HG02981 (cell line): ENCODE data around the gene CABCOCO1.
"Not testable (repeated sequence)": the region's sequence is repeated elsewhere in the genome, so short reads cannot be mapped to it uniquely, and the experiment has no call there.

ENCODE experiments used
- ATAC-seq: cut with Tn5 transposase; IDR thresholded peaks from one replicate; pipeline ENCODE4 v1.9.1; 2021; ENCODE audit warnings: mild to moderate bottlenecking, moderate library complexity; ENCODE audit not compliant: unreplicated experiment

CABCOCO1 gene

DNA sequence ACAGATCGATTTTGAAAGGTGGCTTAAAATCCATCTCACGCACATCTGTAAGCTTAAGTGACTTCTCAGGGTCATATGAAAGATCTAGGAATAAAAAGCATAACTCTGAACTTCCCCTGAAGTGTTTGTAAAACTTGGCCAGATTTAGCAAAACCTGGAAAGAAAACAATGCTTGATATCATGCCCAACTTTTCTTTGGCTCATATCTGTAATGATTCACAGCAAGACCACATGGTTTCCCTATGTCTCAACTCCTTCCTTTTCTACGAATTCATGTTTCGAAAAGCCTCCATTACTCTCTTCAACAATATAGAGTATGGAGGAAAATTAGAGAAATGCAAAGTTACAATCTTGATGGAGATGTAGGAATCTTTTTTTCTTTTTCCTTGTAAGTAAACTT is 20.1 kb upstream of the CABCOCO1 start:
- no peak for ATAC-seq

DNA sequence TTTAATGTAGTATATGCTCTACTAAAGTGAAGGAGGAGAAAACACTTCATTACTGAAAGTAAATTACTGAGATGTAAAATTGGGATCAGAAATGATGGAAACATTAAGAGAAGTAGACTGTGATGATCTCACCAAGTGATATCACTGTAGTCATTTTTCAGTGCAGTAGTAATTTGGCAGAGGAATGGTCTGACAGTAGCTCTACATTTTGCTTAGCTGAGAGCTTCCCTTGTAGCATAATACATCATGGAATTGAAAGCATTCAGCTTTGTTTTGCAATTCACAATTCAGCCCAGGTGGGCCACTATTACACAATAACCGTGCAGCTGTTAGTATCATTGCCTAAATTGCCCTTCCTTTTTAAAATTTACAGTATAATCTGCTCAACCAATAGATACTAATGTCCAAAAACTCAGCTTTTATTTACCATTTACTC is 19.4 kb upstream of the CABCOCO1 start:
- ATAC-seq, result no peak

DNA sequence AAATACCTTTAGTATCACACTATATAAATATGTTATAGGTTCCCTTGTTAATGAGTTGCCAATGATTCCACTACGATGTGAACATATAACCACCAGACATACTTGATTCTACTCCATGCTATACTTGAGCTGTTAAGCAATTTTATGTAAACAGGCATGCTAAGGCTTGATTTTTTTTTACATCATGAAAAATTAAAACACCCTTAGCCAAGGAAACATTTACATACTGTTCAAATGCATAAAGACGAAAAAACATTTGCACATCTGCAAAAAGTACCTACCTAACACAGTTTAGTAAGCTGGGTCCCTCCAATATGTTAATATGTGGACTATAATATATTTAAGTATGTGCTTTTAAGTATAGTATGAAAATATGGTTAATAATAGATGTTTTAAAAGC is 9.0 kb upstream of the CABCOCO1 start:
- ATAC-seq, result no peak

- ATAC-seq, result no peak
Observed at GRCh38 chr10:61655335-61655851, 7.3 kb upstream of the CABCOCO1 start.

DNA sequence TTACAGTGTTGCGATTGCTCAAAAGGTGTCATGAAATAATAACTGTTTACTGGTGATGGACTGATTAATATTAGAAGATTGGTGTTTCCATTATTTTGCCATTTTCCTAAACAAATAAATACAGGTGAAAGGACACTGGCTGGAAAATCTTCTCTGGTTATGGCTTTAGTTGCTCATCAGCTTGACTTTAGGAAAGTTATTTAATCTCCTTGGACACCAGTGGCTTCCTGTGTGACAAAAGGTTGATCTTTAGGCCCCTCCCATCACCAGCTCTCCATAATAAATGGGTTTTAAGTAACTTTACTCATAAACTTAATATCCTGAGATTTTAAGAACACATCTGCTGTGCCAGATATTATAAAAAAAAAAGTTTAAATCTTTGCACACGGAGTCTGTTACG is 737 bp downstream of the CABCOCO1 start:
- no peak for ATAC-seq

GRCh38 chr10:61664985-61665384 is 2.3 kb downstream of the CABCOCO1 start:
- ATAC-seq, result no peak

- no peak for ATAC-seq
Observed at GRCh38 chr10:61669161-61669725, 6.5 kb downstream of the CABCOCO1 start.

DNA sequence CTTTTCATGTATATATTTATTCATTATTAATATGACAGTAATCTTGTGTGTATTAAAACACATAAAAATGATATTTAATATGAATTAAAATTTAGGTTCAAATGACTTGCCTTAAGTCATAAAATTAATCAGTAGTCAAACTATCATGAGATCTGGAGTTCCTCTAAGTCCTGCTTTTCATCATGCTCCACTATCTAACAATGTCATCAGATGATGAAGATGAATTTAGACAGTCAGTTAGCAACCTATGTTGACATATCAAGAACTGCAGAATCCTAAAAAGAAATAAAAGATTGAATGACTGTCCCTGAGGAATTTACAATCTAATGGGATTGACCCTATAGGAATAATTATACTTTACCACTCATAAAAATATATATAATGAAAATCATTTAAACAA is 7.1 kb downstream of the CABCOCO1 start:
- no peak for ATAC-seq

DNA sequence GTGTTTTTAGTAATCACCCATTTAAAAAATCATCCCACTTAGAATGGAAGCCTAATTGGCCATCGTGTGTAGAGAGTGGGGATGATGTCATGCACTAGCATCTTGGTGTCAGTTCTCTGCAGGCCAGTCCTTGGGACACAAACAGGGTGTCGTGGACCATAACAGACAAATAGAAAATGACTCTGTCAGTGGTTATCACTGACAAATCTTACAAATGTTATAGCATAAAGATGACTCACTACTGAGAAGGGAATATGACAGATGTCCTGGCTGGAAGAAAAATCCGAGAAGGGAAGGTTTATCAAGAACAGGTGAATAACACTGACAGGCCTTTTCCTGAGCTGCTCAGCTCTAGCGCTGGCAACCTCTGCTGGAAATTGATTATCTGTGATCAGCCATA is 10.6 kb downstream of the CABCOCO1 start:
- no peak for ATAC-seq

GRCh38 chr10:61682323-61682722 is 19.6 kb downstream of the CABCOCO1 start:
- no peak for ATAC-seq

DNA sequence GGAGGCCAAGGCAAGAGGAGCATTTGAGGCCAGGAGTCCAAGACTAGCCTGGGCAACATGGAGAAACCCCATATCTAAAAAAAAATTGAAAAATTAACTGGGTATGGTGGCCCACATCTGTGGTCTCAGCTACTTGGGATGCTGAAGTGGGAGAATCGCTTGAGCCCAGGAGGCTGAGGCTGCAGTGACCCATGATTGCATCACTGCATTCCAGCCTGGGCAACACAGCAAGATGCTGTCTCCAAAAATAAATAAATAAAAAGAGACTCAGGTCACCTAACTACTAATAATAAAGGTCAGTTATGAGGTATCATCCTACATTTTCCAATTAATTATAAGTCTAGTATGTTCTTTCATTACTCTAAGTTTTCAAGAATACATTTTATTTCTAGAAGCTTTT is 20.6 kb downstream of the CABCOCO1 start:
- no peak for ATAC-seq

GRCh38 chr10:61684894-61685507 is 22.3 kb downstream of the CABCOCO1 start:
- ATAC-seq, result no peak

- no peak for ATAC-seq
Observed at GRCh38 chr10:61688551-61689308, 26.0 kb downstream of the CABCOCO1 start.

DNA sequence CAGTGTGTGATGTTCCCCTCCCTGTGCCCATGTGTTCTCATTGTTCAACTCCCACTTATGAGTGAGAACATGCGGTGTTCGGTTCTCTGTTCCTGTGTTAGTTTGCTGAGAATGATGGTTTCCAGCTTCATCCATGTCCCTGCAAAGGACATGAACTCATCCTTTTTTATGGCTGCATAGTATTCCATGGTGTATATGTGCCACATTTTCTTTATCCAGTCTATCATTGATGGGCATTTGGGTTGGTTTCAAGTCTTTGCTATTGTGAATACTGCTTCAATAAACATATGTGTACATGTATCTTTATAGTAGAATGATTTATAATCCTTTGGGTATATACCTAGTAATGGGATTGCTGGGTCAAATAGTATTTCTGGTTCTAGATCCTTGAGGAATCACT is 28.9 kb downstream of the CABCOCO1 start:
- ATAC-seq, result not testable (repeated sequence)

GRCh38 chr10:61692447-61693010 is 29.8 kb downstream of the CABCOCO1 start:
- no peak for ATAC-seq

DNA sequence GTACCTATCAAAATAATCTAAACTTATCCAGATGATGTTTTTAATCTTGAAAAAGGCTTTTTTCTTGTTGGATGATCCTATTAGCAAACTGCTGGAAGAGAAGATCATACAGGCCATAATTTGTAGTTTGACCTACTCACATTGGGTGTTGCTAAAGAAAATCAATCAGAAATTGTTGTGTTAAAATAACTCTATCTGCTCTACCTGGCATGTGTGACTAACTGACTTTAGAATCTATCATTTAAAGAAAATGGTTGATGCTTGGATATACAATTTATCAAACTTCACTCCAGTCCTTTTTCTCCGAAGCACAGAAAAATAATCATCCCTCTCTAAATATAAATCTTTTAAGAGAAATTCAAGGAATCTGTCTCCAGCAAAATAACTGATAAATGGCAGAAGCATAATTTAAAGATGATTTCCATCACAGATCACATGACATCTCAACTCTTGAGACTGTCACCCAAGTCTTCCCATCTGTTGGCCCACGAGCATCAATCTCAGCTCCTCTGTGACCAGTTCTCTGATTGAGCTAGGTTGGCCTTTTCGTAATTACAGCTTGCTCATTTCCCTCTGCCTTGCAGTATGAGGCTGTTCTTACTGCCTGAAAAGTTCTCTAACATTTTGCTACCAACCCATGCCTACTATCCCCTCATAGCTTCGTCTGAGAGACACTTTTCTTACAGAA is 36.4 kb downstream of the CABCOCO1 start:
- ATAC-seq, result no peak

GRCh38 chr10:61701055-61701705 is 38.5 kb downstream of the CABCOCO1 start:
- no peak for ATAC-seq

- no peak for ATAC-seq
Observed at GRCh38 chr10:61701706-61702105, 39.0 kb downstream of the CABCOCO1 start.

- no peak for ATAC-seq
Observed at GRCh38 chr10:61702584-61702983, 39.9 kb downstream of the CABCOCO1 start.

DNA sequence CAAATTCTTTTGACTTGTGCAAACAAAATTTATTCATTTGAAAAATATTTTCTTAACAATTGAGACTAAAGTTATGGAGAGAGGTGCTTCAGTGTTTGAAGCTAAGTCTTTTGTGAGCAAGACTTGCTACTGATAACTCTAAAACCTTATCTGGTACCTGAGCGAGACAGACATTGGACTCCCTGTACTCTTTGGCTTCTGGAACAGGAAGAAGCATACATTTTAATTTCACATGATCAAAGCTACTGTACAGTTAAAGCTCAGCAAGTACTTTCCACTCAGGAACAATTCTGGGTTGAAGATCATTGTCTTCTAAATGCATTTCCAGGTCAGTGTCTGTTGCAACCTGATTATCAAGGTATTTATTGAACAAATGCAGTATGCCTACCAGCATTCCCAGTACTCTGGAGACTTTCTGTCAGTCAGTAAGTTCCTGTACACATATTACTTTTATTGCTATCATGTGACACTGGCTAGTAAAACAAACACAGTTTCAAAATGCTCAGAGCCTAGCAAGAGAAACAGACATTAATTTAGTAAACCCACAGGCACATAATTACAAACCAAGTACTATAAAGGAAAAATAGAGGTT is 42.4 kb downstream of the CABCOCO1 start:
- no peak for ATAC-seq
